Endometrium (tissue), 2 donors: ENCODE data around the gene KHSRP.

ENCODE experiments used
- FAIRE-seq: peaks from 2 replicates; lab custom pipeline; 2012; peaks lifted over from hg19 to GRCh38; lab: Jason Lieb, UNC
- donor health status: control.
- donor health status: control.

KHSRP gene

DNA sequence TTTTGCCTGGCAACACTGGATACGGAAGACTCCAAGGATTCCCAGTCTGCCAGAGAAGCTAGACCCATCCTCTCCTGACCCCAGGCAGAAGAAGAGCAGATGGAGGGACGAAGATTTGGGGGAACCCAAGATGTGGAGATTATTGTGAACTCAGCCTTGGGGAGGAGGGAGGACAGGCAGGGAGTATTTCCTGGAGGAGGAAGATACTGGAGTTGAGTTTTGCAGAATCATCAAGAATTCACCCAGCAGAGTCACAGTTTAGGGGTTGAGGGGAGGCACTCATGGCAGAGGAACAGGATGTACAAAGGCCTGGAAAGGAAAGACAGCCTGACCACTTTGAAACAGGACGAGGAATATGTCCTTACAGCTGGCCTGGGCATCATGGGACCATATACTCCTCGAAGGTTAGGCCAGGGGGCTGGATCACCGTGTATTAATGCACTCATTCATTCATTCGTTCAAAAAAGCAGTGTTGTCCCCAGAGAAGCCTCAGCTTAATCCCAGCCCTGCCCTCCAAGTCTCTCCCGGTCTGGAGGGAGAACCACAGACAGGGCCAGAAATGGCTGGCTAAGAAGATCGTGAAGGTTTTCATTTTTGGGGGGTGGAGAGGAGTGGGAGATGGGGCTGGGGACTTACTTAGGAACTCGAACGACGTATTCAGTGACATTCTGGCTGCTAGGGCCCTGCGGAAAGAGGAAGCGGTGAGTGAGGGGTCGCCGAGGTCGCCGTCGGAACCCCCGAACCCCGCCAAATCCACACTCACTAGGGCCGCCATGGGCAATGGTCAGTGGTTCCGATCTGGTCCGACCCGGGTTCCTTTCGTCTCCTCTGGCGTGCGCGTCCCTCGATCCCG, 32.2 kb downstream of the KHSRP start:
- FAIRE-seq, result no peak

DNA sequence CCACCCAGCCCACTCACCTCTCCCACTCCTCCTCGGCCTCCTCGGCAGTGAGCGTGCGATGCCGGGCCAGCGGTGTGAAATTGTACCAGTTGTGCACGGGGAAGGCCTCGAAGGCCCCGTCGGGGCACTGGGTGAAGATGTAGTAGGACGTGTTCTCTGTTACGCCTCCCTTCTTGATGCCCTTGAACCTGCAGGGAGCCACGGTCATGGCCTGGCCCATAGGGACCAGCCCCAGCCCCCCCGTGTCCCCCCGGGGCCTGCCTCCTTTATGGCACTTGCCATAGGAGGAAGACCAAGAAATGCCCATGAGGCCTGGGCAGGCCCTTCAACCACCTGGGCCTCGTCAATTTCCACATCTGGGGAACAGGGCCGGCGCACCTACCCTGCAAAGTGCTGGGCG, 37.2 kb downstream of the KHSRP start:
- FAIRE-seq, result no peak

DNA sequence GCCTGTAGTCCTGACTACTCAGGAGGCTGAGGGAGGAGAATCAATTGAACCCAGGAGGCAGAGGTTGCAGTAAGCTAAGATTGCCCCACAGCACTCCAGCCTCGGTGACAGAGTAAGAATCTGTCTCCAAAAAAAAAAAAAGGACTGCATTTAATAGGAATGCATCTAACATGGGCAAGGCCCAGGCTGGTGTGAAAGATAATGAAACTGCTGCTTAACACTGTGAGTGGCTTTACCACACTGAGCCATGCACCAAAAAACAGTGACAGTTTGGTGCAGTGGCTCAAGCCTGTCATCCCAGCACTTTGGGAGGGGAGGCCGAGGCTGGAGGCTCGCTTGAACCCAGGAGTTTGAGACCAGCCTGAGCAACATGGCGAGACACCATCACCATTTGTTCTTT, 40.2 kb downstream of the KHSRP start:
- no peak for FAIRE-seq

DNA sequence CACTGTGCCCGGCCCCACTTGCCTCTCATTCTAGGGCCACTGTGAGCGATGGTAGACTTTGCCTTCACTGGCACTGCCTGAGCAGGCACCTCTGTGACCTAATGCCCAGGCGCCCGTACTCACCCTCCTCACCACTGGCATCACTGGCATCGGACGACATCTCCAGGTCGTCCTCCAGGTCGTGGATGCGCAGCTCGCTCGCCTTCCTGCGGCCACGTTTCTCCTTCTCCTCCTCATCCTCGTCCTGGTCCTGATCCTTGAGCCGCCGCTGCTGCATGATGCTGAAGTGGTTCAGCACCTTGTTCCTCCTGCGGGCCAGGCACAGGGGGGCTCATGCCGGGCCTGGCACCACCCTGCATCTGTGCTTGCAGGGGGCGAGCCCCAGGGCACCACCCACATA, 41.4 kb downstream of the KHSRP start:
- no peak for FAIRE-seq

DNA sequence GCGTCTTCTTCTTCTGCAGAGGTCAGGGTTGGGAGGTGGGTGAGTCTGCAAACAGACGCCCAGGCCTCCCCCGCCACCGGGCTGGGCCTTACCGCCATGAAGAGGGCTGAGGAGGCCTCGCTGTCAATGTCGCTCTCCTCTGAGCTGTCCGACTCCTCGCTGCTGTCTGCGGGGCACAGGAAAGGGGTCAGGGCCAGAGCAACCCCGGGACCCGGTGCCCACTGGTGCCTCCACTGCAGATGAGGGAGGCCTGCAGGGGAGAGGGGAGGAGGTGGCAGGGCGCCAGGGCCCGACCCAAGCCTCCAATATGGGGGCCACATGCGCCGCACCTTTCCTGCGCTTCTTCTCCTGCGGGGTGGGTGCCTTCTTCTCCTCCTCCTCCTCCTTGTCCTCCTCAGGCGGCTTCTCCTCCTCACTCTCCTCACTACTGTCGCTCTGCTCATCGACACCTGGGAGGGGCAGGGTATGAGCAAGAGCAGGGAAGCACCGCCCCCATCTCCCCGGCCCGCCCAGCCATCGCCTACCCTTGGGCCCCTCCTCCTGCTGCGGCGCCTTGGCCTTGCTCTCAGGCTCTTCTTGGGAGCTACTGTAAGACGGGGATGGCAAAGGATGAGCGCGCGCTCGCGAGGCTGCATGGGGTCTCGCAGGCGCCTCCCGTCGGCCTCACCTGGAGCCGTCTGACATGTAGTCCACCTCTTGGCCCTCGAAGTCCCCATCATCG, 43.4 kb downstream of the KHSRP start:
- FAIRE-seq, result no peak

DNA sequence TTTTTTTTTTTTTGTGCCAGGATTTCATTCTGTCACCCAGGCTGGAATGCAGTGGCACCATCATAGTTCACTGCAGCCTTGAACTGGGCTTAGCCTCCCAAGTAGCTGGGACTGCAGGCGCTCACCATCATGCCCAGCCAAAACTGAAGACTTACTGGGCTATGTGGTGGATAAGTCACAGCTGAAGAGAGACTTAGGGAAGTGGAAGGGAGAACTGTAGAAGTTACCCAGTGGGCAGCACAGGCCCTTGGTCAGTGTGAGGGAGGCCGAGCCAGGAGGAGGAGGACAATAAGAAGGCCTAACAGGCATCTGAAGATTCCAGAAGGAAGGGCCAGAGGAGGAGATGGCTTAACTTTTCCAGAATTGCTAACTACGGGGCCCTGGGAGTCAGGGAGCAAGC, 44.9 kb downstream of the KHSRP start:
- no peak for FAIRE-seq

DNA sequence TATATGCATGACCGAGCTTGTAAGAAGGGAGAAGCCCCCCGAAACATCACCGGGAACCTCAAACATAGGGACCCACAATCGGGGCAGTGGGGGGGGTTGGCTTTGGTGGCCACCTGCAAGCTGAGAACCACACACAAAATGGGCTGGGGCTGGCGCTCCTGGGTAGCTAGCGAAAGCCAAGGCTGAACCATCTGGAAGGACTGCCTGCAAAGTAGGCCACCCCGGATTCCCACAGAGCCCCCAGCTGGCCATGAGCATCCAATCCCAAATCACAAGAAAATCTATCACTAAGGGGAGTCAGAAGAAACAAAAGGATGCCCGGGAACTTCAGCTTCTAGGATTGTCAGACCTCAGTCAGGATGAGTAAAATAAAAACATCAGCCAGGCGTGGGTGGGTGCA, 46.1 kb downstream of the KHSRP start:
- no peak for FAIRE-seq

DNA sequence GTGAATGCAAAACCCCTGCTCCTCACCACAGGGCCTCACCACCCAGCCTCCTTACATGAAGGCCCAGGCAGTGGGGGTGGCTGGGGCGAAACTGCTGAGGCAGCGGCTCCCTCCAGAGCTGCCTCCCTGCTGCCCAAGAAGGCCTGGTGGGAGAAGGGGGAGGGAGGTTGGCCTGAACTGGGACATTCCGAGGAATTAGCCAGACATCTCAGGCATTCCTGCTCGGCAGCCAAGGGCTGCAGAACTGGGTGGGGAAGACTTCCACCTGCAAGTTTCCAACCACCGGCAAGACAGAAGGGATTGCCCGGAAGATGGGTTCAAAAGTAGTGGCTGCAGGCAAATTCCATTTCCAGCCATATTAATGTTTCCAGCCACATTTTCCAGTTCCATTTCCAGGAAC, 46.6 kb downstream of the KHSRP start:
- no peak for FAIRE-seq

DNA sequence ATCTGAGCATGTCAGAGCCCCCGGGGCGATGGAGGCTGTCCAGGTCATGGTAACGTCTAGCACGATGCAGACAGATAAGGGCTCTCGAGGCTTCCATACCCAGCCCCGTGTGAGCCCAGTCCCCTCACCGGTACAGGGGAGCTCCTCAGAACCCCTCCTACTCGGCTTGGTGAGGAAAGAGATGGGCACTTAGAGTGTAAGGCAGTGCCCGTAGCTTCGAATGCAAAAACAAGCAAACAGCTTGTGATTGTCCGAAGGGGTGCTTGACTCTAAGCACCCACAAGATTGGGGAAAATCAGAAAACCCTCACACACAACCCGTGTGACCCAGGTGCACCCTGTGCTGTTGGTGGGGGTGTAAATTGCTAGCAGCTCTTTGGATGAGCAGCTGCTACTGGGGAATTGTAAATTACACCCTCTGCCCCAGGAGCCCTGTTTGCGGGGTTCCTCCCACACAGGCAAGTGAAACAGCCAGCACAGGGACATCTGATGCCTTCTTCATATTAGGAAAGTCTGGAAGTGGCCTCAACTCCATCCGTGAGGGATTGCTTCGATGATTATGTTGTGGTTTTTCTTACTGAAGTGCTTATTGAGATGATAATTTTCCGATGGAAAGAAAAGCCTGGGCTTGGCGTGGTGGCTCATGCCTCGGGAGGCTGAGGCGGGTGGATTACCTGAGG, 48.0 kb downstream of the KHSRP start:
- no peak for FAIRE-seq

DNA sequence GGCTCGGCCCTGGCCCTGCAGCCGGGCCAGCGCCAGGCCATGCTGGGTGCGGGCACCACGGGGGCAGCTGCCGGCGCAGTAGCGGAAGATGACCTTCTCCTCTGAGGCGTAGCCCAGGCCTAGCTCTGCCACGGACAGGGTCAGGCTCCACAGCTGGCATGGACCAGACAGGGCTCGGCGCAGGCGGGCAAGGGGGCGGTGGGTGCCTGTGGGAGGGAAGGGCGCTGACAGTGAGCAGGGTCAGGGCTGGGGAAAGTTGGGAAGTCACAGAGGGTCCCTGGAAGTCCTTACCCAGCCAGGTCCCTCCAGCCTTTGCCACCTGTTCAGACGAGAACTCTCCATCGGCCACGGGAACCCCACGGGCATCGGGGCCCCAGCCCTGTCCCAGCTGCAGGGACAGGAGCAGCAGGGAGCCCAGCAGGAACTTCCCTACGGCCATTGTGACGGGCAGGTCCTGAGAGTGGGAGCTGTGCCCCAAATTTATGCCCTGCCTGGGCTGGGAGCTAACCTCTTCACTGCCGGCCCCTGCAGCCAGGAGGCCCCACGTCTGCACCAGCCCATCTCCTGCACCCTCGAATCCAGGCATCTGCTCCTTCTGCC, 49.1 kb downstream of the KHSRP start, which contains the start of gene PSPN:
TSS of gene PSPN (minus strand) at position 523 of the 600 bp plus-strand sequence. CDS start at position 439, 84 bp downstream.
- no peak for FAIRE-seq

DNA sequence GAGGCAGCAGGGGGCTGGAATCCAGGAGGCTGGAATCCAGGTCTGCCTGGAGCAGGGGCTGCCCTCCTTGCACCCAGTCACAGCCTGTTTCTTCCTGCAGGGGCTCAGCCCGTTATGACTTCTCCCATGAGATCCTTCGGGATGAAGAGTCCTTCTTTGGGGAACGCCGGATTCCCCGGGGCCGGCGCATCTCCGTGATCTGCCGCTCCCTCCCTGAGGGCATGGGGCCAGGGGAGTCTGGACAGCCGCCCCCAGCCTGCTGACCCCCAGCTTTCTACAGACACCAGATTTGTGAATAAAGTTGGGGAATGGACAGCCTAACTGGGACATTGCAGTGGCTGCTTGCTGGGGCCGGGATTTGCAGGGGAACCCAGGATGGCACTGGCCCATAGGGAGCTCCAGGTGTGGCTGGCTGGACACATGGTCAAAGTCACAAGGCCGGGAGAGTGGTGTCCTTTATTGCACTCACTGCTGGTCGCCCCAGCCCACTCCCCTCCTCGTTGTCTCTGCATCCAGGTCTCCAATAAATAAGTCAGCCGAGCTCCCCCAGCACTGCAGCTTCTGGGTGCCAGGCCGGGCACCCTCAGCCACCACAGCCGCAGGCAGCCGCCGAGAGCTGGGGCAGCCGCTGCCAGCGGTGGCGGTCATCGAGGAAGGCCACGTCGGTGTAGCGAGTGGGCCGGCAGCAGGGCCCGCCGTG, 49.8 kb downstream of the KHSRP start:
- no peak for FAIRE-seq

DNA sequence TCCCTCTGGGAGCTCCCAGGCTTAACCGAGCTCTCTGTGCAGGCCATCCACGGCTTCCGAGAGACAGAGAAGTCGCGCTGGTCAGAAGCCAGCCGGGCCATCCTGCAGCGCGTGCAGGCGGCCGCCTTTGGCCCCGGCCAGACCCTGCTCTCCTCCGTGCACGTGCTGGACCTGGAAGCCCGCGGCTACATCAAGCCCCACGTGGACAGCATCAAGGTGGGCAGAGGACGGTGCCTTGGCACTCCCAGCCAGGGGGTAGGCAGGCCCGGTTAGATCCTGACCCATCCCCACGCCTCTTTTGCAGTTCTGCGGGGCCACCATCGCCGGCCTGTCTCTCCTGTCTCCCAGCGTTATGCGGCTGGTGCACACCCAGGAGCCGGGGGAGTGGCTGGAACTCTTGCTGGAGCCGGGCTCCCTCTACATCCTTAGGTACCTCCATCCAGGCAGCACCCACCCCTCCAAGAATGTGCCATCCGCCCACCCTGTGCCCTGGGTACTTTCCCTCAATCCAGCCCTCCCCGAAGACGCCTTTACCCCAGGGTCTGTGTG, 50.4 kb downstream of the KHSRP start:
- no peak for FAIRE-seq

DNA sequence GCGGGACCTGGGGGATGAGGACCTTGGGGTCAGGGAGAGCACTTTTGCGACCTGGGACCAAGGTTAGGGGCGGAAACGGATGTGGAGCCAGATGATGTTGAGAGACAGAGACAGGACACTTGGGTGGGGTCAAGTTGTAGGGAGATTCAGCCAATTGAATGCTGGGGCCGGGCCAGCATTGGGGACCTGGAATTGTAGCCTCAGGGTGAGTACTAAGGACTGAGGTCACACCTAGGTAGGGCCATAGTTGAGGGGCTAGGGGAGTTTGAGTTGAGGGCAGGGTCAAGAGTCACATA, 50.9 kb downstream of the KHSRP start:
- no peak for FAIRE-seq

DNA sequence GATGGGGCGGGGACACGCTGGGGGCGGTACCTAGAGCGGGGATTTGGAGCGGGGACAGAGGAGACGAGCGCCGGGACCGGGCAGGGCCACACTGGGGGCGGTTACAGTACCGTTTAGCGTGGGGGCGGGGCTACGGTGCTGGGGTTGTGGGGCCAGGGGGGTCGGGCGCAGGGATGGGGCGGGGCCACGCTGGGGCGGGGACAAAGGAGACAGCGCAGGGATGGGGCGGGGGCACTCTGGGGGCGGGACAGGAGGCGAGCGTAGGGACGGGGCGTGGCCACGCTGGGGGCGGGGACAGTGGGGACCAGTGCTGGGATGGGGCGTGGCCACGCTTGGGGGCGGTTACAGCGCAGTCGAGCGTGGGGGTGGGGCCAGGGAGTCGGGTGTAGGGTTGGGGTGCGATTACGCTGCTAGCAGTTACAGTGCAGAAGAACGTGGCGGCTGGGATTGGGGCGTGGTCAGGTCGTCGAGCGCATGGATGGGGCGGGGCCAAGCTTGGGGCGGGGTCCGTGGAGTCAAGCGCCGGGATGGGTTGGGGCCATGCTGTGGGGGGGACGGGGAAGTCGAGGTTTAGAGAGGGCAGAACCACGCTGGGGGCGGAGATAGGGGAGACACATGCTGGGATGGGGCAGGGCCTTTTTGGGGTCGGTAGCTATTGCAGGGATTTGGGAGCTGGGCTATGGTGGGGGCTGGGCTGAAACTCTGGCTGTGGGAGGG, 51.4 kb downstream of the KHSRP start:
- no peak for FAIRE-seq

DNA sequence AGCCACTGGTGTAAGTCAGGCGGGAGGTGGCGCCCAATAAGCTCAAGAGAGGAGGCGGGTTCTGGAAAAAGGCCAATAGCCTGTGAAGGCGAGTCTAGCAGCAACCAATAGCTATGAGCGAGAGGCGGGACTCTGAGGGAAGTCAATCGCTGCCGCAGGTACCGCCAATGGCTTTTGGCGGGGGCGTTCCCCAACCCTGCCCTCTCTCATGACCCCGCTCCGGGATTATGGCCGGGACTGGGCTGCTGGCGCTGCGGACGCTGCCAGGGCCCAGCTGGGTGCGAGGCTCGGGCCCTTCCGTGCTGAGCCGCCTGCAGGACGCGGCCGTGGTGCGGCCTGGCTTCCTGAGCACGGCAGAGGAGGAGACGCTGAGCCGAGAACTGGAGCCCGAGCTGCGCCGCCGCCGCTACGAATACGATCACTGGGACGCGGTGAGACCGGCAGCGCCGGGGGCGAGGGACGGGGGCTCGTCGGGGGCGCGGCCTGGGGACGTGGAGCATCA, 52.0 kb downstream of the KHSRP start, which contains the start of gene ALKBH7:
TSS of gene ALKBH7 (plus strand) at position 201 of the 502 bp plus-strand sequence. CDS start at position 228, 27 bp downstream.
- FAIRE-seq, result peak; percentile 100

DNA sequence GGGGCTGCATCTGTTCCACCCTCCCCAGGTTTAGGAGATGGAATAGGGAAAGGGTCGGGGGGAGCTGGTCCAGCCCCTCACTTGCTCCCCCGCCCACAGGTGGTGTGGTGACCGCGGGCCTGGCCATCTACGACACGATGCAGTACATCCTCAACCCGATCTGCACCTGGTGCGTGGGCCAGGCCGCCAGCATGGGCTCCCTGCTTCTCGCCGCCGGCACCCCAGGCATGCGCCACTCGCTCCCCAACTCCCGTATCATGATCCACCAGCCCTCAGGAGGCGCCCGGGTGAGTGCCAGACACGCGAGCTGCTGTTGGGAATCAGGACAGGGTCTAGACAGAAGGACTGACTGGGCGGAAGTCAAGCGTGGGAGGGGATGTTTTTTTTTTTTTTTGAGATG, 60.3 kb downstream of the KHSRP start:
- FAIRE-seq, result no peak
